Neutrophil (primary cell): Measurements from ENCODE around the gene AGAP1.
"Not testable (repeated sequence)": the region's sequence is repeated elsewhere in the genome, so short reads cannot be mapped to it uniquely, and the experiment has no call there.

Source experiments
- H3K27ac ChIP-seq: fragments of 200-600 bp; sonication (generic); 2 replicates; pipeline ENCODE4 v1.5.1; 2016; ENCODE audit warnings: mild to moderate bottlenecking, moderate library complexity
- H3K27me3 ChIP-seq: fragments of 200-600 bp; sonication (generic); 2 replicates; pipeline ENCODE4 v1.6.0; 2016; ENCODE audit warnings: mild to moderate bottlenecking
- H3K36me3 ChIP-seq: fragments of 200-600 bp; sonication (generic); 2 replicates; pipeline ENCODE4 v1.5.1; 2017
- H3K4me1 ChIP-seq, 2 experiments: fragments of 200-600 bp in 1 of 2; sonication (generic) in 1 of 2; 1 replicate in 1 of 2; 2 replicates in 1 of 2; pipeline versions ENCODE4 v1.5.1 to v1.6.1; 2013 to 2016; ENCODE audit warnings: low read depth in 1 of 2, low read length in 1 of 2, mild to moderate bottlenecking in 1 of 2, moderate library complexity in 1 of 2; ENCODE audit not compliant: control insufficient read depth in 1 of 2, insufficient read depth in 1 of 2
- H3K4me3 ChIP-seq, 2 experiments: fragments of 200-600 bp in 1 of 2; sonication (generic) in 1 of 2; 1 replicate in 1 of 2; 2 replicates in 1 of 2; pipeline ENCODE4 v1.5.1; 2013 to 2016; ENCODE audit warnings: low read depth in 1 of 2, low read length in 1 of 2, mild to moderate bottlenecking in 1 of 2, moderate library complexity in 1 of 2
- H3K9me3 ChIP-seq: fragments of 200-600 bp; sonication (generic); 2 replicates; pipeline ENCODE4 v1.5.1; 2016
- CTCF ChIP-seq: fragments of 200-600 bp; sonication (generic); IDR thresholded peaks from 2 replicates; pipeline ENCODE4 v1.5.1; 2016; ENCODE audit warnings: antibody characterized with exemption

AGAP1 gene

GRCh38 chr2:236089271-236090026, 595.6 kb downstream of the AGAP1 start:
- Histone ChIP-seq H3K4me3 (no peak overlapping the region), H3K4me1 (no peaks in the 10 kb centered on the region), H3K27ac (no peak overlapping the region), H3K36me3 (no peaks in the 10 kb centered on the region), H3K27me3 (peaks cover 7% of the 10 kb centered on the region), H3K9me3 (no peaks in the 10 kb centered on the region)
- TF ChIP-seq CTCF = no peak

DNA sequence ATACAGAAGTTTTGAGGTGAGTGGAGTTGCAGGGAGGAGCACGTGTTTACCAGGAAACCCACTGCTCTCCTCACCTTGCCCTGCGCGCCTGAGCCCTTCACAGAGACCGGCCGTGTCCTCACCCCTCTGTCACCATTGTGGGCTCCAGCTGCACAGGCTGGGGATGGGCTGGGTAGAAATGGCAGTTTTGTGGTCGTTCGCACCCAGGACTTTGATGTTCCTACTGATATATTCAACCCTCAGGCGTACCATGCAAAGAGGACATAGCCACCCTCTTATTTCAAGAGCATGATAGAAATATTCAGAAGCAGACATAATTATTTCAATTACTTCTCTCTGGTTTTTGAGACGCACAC, 596.2 kb downstream of the AGAP1 start:
- H3K36me3 ChIP-seq = no peaks in the 10 kb centered on the region
- no peak for TF ChIP-seq CTCF
- H3K9me3 ChIP-seq = no peaks in the 10 kb centered on the region
- no peaks in the 10 kb centered on the region for H3K4me1 ChIP-seq
- H3K27me3 ChIP-seq = peaks cover 7% of the 10 kb centered on the region
- H3K4me3 ChIP-seq = no peak overlapping the region
- no peak overlapping the region for H3K27ac ChIP-seq

GRCh38 chr2:236090826-236091225, 597.0 kb downstream of the AGAP1 start:
- H3K4me1 ChIP-seq, H3K9me3 ChIP-seq, H3K36me3 ChIP-seq, H3K27me3 ChIP-seq, H3K4me3 ChIP-seq, H3K27ac ChIP-seq: not testable (repeated sequence)

- H3K27ac ChIP-seq = no peak overlapping the region
- H3K9me3 ChIP-seq = no peaks in the 10 kb centered on the region
- no peak overlapping the region for H3K4me3 ChIP-seq
- H3K4me1 ChIP-seq = no peaks in the 10 kb centered on the region
- H3K27me3 ChIP-seq = peaks cover 7% of the 10 kb centered on the region
- no peaks in the 10 kb centered on the region for H3K36me3 ChIP-seq
- TF ChIP-seq CTCF = no peak
Measured at GRCh38 chr2:236092714-236093113, 598.9 kb downstream of the AGAP1 start.

GRCh38 chr2:236093134-236093533, 599.3 kb downstream of the AGAP1 start:
- no peak for TF ChIP-seq CTCF
- H3K9me3 ChIP-seq = no peaks in the 10 kb centered on the region
- no peak overlapping the region for H3K4me3 ChIP-seq
- no peaks in the 10 kb centered on the region for H3K36me3 ChIP-seq
- no peak overlapping the region for H3K27ac ChIP-seq
- H3K27me3 ChIP-seq = peaks cover 7% of the 10 kb centered on the region
- no peaks in the 10 kb centered on the region for H3K4me1 ChIP-seq

GRCh38 chr2:236095504-236095903, 601.7 kb downstream of the AGAP1 start:
- H3K9me3 ChIP-seq = no peaks in the 10 kb centered on the region
- TF ChIP-seq CTCF = no peak
- no peak overlapping the region for H3K4me3 ChIP-seq
- no peak overlapping the region for H3K27ac ChIP-seq
- H3K27me3 ChIP-seq = no peaks in the 10 kb centered on the region
- H3K36me3 ChIP-seq = no peaks in the 10 kb centered on the region
- H3K4me1 ChIP-seq = no peaks in the 10 kb centered on the region
